GM19452 (cell line): Measurements from ENCODE around the gene CDC73.
"Not testable (repeated sequence)": the region's sequence is repeated elsewhere in the genome, so short reads cannot be mapped to it uniquely, and the experiment has no call there.

Source experiments
- ATAC-seq: cut with Tn5 transposase; IDR thresholded peaks from one replicate; pipeline ENCODE4 v1.9.1; 2021; ENCODE audit not compliant: unreplicated experiment

The CDC73 gene

GRCh38 chr1:193113258-193113991, 8.4 kb upstream of the CDC73 start:
- no peak for ATAC-seq

GRCh38 chr1:193113992-193114332, 7.9 kb upstream of the CDC73 start:
- ATAC-seq = no peak

- ATAC-seq = no peak
Measured at GRCh38 chr1:193114485-193115095, 7.2 kb upstream of the CDC73 start.

- ATAC-seq = no peak
Measured at GRCh38 chr1:193115629-193116227, 6.1 kb upstream of the CDC73 start.

- ATAC-seq = not testable (repeated sequence)
Measured at GRCh38 chr1:193117167-193117566, 4.7 kb upstream of the CDC73 start.

- ATAC-seq = no peak
Measured at GRCh38 chr1:193118194-193118593, 3.6 kb upstream of the CDC73 start.

- no peak for ATAC-seq
Measured at GRCh38 chr1:193118803-193119730, 2.8 kb upstream of the CDC73 start.

- no peak for ATAC-seq
Measured at GRCh38 chr1:193120604-193121166, 1.1 kb upstream of the CDC73 start.

GRCh38 chr1:193123751-193124150, 1.9 kb downstream of the CDC73 start:
- no peak for ATAC-seq

GRCh38 chr1:193125369-193125768, 3.5 kb downstream of the CDC73 start:
- no peak for ATAC-seq

- no peak for ATAC-seq
Measured at GRCh38 chr1:193131266-193131860, 9.5 kb downstream of the CDC73 start.

GRCh38 chr1:193140254-193140653, 18.4 kb downstream of the CDC73 start:
- no peak for ATAC-seq

GRCh38 chr1:193141804-193142203, 20.0 kb downstream of the CDC73 start:
- no peak for ATAC-seq

GRCh38 chr1:193142409-193142808, 20.6 kb downstream of the CDC73 start:
- no peak for ATAC-seq

- no peak for ATAC-seq
Measured at GRCh38 chr1:193143285-193143684, 21.5 kb downstream of the CDC73 start.

- no peak for ATAC-seq
Measured at GRCh38 chr1:193144361-193144938, 22.6 kb downstream of the CDC73 start.

- no peak for ATAC-seq
Measured at GRCh38 chr1:193144999-193145398, 23.2 kb downstream of the CDC73 start.

GRCh38 chr1:193156117-193156821, 34.4 kb downstream of the CDC73 start:
- ATAC-seq = no peak

GRCh38 chr1:193156822-193157142, 35.0 kb downstream of the CDC73 start:
- ATAC-seq = no peak

GRCh38 chr1:193157360-193157759, 35.5 kb downstream of the CDC73 start:
- ATAC-seq = no peak
